H1 (cell line): Measurements from ENCODE around the gene MAP3K13. TPM values are rescaled to one million over a fixed set of nuclear protein-coding genes. Genes with fewer than 3 reads are reported as not detected.

Experiments
- KDM4A ChIP-seq: IDR thresholded peaks from one replicate; pipeline ENCODE4 v1.7.1; 2012; ENCODE audit warnings: low read depth, mild to moderate bottlenecking, moderate library complexity, low read length, inconsistent platforms; ENCODE audit not compliant: severe bottlenecking
- NANOG ChIP-seq: IDR thresholded peaks from 2 replicates; pipeline ENCODE4 v1.6.1; 2011; ENCODE audit warnings: low read length, low read depth, mild to moderate bottlenecking, inconsistent platforms; ENCODE audit not compliant: insufficient read depth, poor library complexity, severe bottlenecking
- polyA plus RNA-seq, 7 experiments: library from polyadenylated mRNA; depleted of rRNA in 3 of 7; stranded (reverse) in 5 of 7; unstranded in 2 of 7; fragments of >200 nt in 5 of 7; fragments of 200-250 nt in 2 of 7; gene quantifications; 1 replicate in 5 of 7; 2 replicates in 1 of 7; 4 replicates in 1 of 7; pipeline versions ENCODE4 v1.2.1 to v1.2.3, GENCODE V29; 2011 to 2013; ENCODE audit warnings: missing spikeins in 2 of 7, mixed read lengths in 2 of 7
- total RNA-seq: library from RNA; stranded (reverse); fragmentation: NEBNext Ultra II Directional; extraction: Animal tissue kit (Norgen Biotek cat#: 25700); gene quantifications from 2 replicates; pipeline ENCODE4 v1.2.1, GENCODE V29; 2021

The MAP3K13 gene
- total and polyA plus RNA-seq, 2 of the 8 experiments (the other 6 are each of a cell fraction or from before 2014, with no cell fraction given), result 6.8 to 17.9 TPM

DNA sequence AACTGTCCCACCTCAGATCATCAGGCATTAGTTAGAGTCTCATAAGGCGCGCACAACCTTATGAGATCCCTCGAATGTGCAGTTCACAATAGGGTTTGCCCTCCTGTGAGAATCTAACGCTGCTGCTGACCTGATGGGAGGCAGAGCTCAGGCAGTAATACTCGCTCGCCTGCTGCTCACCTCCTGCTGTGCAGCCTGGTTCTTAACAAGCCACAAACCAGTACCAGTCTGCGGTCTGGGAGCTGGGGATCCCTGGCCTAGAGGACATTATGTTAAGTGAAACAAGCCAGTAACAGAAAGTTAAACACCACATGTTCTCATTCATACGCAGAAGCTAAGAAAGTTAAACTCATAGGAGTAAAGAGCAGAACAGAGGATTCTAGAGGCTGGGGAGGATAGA, 47.0 kb downstream of the MAP3K13 start (continued):
- no peak for TF ChIP-seq NANOG
- no peak for TF ChIP-seq KDM4A
